ENCODE measurements around the gene MYH4.

GRCh38 chr17:10429421-10430045 is 39.8 kb downstream of the MYH4 start:
- TF ChIP-seq ZNF274 (IDR thresholded peaks at IDR 0.05; ENCODE audit: low read depth, low read length) (no peak), YY1 (IDR thresholded peaks at IDR 0.05; ENCODE audit: insufficient read depth, insufficient read length) (no peak)

Data from NT2/D1 (cell line).